Peyer's patch (tissue), 4 donors: ENCODE data around the gene ZNG1C. TPM values are rescaled to one million over a fixed set of nuclear protein-coding genes. Genes with fewer than 3 reads are reported as not detected.
A peak's percentile ranks its signal among the peaks of the same experiment; 100 is the strongest.
"Not testable (repeated sequence)": the region's sequence is repeated elsewhere in the genome, so short reads cannot be mapped to it uniquely, and the experiment has no call there.

Source experiments
- DNase-seq, 3 donors: peaks; one replicate each; pipeline ENCODE4 v3.0.0-alpha.2; 2017 to 2019
- H3K27ac ChIP-seq, 4 donors: fragments of 200-600 bp; sonication (generic); one replicate each; pipeline ENCODE4 v1.5.1; 2016 to 2019
- H3K27me3 ChIP-seq, 2 donors: fragments of 200-600 bp; sonication (generic); one replicate each; pipeline ENCODE4 v1.5.1; 2019
- H3K36me3 ChIP-seq, 3 donors: fragments of 200-600 bp; sonication (generic); one replicate each; pipeline ENCODE4 v1.5.1; 2016 to 2019
- H3K4me1 ChIP-seq, 4 donors: fragments of 200-600 bp; sonication (generic); one replicate each; pipeline ENCODE4 v1.5.1; 2016 to 2019
- H3K4me3 ChIP-seq, 4 donors: fragments of 200-600 bp; sonication (generic); 1 replicate in 3 of 4; 2 replicates in 1 of 4; pipeline ENCODE4 v1.5.1; 2016 to 2019; ENCODE audit warnings: mild to moderate bottlenecking in 1 of 4
- H3K9me3 ChIP-seq, 4 donors: fragments of 200-600 bp; sonication (generic); one replicate each; pipeline ENCODE4 v1.5.1; 2016 to 2019; ENCODE audit warnings: mild to moderate bottlenecking in 1 of 4
- total RNA-seq, 4 donors: library from RNA; depleted of rRNA; stranded (reverse); fragments of >200 nt; gene quantifications; one replicate each; pipeline ENCODE4 v1.1.0, GENCODE V29; 2016
- TF ChIP-seq, protein P1 (sequence below), 6 experiments: fragments of 450-650 bp in 4 of 6; fragments of 200-600 bp in 2 of 6; sonication (generic) in 1 of 6; IDR thresholded peaks; one replicate each; pipeline ENCODE4 v1.5.1; 2017 to 2019; ENCODE audit warnings: antibody characterized with exemption in 6 of 6, mild to moderate bottlenecking in 3 of 6, moderate library complexity in 1 of 6

The ZNG1C gene
- total RNA-seq, 4 donors from 2014 or later = 43.7 to 53.9 (median 45.1) TPM

DNA sequence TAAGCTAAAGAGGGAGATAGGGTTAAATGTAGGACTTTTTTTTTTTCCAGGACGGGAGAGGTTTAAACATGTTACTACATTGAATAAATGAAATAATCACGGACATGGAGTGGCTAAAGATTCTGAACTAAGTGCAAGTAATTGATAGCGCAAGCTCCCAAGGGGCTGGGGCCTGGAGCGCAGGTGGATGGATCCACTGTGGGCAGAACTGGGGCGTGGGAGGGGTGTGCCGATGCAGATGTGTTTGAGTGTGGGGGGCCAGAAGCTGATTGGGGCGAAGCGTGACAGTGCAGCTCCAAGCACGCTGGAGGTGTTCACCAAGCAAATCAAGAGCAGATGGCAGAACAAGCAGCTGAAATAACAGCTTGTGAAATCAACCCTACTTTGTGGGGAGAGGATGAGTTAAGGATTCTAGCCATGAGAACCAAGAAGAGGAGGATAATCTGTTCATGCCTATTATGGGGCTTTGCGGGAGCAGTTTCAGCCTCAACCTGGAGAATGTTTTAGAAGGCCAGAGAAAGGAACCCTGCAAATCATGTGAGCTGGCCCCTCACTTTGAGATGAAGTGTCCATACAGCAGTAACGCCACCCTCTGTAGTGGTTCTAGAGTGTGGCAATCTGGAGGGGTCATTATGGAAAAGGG is 88.9 kb downstream of the ZNG1C start:
- H3K4me1 ChIP-seq, H3K27me3 ChIP-seq, H3K4me3 ChIP-seq, H3K9me3 ChIP-seq, H3K27ac ChIP-seq, DNase-seq, H3K36me3 ChIP-seq: not testable (repeated sequence)

DNA sequence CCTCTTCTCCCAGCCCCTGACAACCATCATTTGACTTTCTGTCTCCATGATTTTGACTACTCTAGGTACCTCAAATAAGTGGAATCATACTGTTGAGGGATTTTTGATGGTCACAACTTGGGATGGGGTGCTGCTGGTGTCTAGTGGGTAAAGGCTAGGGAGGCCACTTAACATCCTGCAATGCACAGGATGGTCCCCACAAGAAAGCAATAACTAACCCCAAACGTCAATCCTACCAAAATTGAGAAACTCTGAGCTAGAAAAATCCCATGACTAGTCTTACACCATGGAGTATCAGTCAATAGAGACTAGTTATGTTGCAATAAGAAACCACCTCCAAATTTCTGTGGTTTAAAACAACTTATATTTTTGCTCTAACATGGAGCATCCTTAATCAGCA is 90.3 kb downstream of the ZNG1C start:
- H3K4me1 ChIP-seq, H3K36me3 ChIP-seq, DNase-seq, H3K27ac ChIP-seq, H3K4me3 ChIP-seq, H3K27me3 ChIP-seq, H3K9me3 ChIP-seq: not testable (repeated sequence)

DNA sequence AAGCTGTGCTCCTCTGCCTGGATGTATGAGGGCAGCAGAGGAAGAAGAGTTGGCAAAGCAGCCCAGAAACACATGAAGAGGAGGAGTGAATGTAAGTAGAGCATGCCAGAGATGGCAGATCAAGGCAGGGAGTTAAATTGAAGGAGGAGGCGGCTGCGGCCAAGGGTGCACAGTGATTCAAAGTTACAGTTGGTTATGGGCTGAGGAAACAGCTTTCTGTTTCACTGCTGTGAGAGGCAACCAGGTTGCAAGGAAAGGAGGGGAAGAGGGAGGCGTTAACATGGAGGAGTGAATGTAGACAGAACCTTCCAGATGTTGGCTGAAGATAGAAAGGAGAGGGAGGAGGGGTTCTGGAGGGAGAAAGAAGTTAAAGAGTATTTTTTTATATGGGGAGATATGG is 94.2 kb downstream of the ZNG1C start:
- not testable (repeated sequence) for H3K27ac ChIP-seq, H3K4me3 ChIP-seq, H3K36me3 ChIP-seq, H3K27me3 ChIP-seq, H3K4me1 ChIP-seq, H3K9me3 ChIP-seq, DNase-seq

GRCh38 chr9:68336639-68337339 is 95.0 kb downstream of the ZNG1C start:
- not testable (repeated sequence) for H3K27ac ChIP-seq, H3K9me3 ChIP-seq, H3K27me3 ChIP-seq, H3K4me1 ChIP-seq, DNase-seq, H3K36me3 ChIP-seq, H3K4me3 ChIP-seq

DNA sequence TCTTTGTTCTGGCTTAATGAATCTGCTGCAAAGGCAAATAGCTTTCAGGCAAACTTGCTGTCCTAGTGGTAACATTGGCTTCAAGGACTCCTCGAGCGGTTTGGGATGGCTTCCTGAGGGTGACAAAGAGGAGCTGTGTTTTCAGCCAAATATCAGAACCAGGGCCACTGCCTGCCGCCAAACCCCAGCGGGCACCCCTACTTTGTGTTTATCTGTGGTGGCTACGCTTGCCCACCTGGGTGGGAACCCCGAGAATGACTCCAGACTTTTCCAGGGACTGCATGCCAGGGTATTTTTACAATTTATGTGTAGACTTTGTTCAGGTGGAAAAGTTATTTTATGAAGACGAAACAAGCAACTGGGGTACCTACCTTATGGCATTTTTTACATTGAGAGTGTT is 96.2 kb downstream of the ZNG1C start:
- H3K36me3 ChIP-seq, H3K9me3 ChIP-seq, H3K27me3 ChIP-seq, DNase-seq, H3K4me1 ChIP-seq, H3K27ac ChIP-seq, H3K4me3 ChIP-seq: not testable (repeated sequence)

GRCh38 chr9:68342265-68343025 is 100.7 kb downstream of the ZNG1C start:
- H3K27ac ChIP-seq, H3K4me1 ChIP-seq, H3K9me3 ChIP-seq, H3K27me3 ChIP-seq, H3K36me3 ChIP-seq, H3K4me3 ChIP-seq, DNase-seq: not testable (repeated sequence)
- TF ChIP-seq, protein P1, sequence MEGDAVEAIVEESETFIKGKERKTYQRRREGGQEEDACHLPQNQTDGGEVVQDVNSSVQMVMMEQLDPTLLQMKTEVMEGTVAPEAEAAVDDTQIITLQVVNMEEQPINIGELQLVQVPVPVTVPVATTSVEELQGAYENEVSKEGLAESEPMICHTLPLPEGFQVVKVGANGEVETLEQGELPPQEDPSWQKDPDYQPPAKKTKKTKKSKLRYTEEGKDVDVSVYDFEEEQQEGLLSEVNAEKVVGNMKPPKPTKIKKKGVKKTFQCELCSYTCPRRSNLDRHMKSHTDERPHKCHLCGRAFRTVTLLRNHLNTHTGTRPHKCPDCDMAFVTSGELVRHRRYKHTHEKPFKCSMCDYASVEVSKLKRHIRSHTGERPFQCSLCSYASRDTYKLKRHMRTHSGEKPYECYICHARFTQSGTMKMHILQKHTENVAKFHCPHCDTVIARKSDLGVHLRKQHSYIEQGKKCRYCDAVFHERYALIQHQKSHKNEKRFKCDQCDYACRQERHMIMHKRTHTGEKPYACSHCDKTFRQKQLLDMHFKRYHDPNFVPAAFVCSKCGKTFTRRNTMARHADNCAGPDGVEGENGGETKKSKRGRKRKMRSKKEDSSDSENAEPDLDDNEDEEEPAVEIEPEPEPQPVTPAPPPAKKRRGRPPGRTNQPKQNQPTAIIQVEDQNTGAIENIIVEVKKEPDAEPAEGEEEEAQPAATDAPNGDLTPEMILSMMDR (IDR thresholded peaks at IDR 0.05) = peak in 2 of 6 experiments; percentile 5 to 18

GRCh38 chr9:68343242-68343641 is 101.5 kb downstream of the ZNG1C start:
- H3K4me1 ChIP-seq, H3K27ac ChIP-seq, H3K9me3 ChIP-seq, H3K27me3 ChIP-seq, H3K4me3 ChIP-seq, H3K36me3 ChIP-seq, DNase-seq: not testable (repeated sequence)

- not testable (repeated sequence) for H3K27me3 ChIP-seq, DNase-seq, H3K4me3 ChIP-seq, H3K9me3 ChIP-seq, H3K27ac ChIP-seq, H3K36me3 ChIP-seq, H3K4me1 ChIP-seq
Observed at GRCh38 chr9:68343992-68344391, 102.2 kb downstream of the ZNG1C start.

Other genes starting within 250 kb of the ZNG1C start
- gene FOXD4L3, start 60.9 kb downstream of the ZNG1C start, total RNA-seq = 1 to 10 TPM in 1 of 4 donors, under 1 TPM in 1, not detected in 2; 0.94 to 1.6 TPM
- gene PGM5, start 114.6 kb downstream of the ZNG1C start, total RNA-seq = 10 to 100 TPM in 3 of 4 donors, 1 to 10 TPM in 1; 7.5 to 30.5 (median 23.6) TPM